ENCODE measurements around the gene C9orf152.

DNA sequence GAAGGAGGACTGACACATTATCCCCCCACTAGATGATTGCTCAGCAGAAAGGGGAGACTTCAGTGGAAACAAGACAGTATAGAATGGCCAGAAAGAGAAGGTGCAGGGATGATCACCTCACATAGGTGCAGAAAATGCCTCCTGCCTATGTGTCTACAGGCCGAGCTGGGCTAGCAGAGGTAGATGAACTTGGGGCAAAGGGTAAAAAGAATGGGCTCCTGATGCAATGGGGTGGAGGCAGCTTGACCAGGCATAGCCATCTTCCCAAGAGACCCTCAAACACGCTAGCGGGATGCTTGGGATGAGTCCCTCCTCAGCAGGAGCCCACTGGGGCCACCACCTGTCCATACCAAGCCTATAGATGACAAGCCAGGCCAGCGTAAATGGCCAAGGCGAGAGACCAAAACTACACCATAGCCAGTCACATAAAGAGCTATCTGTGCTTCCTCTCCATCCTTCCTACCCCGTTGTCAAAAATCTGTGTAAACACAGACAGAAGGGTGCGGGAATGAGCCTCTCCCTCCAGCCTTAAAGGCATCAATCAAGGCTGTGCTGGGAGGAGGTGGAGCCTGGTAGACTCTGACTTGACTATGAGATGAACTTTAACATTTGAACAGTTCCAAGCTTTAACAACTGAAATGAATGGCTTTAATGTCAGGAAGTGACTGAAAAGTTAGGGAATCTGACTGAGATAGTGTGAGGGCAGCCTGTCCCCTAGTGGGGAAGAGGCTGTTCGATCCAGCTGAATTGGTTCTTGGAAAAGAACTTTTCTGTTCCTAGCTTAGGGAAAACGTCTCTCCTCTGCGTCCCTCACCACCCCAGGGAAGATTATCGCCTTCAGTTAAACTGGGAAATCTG lies 10.4 kb downstream of the C9orf152 start:
- TF ChIP-seq POLR2A (IDR thresholded peaks at IDR 0.05) (no peak), EP300 (IDR thresholded peaks at IDR 0.05) (no peak), POLR2AphosphoS5 (IDR thresholded peaks at IDR 0.05) (no peak)
- TF ChIP-seq, protein P1, sequence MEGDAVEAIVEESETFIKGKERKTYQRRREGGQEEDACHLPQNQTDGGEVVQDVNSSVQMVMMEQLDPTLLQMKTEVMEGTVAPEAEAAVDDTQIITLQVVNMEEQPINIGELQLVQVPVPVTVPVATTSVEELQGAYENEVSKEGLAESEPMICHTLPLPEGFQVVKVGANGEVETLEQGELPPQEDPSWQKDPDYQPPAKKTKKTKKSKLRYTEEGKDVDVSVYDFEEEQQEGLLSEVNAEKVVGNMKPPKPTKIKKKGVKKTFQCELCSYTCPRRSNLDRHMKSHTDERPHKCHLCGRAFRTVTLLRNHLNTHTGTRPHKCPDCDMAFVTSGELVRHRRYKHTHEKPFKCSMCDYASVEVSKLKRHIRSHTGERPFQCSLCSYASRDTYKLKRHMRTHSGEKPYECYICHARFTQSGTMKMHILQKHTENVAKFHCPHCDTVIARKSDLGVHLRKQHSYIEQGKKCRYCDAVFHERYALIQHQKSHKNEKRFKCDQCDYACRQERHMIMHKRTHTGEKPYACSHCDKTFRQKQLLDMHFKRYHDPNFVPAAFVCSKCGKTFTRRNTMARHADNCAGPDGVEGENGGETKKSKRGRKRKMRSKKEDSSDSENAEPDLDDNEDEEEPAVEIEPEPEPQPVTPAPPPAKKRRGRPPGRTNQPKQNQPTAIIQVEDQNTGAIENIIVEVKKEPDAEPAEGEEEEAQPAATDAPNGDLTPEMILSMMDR (IDR thresholded peaks at IDR 0.05), result peak in 2 of 4 experiments; percentile 14 to 22
